CD4-positive, alpha-beta T cell (primary cell): ENCODE data around the gene CYTH3. TPM values are rescaled to one million over a fixed set of nuclear protein-coding genes. Genes with fewer than 3 reads are reported as not detected.
"Not testable (repeated sequence)": the region's sequence is repeated elsewhere in the genome, so short reads cannot be mapped to it uniquely, and the experiment has no call there.

Experiments used
- ATAC-seq: fragments of 200-7000 bp; cut with Tn5 transposase; one replicate; pipeline ENCODE4 v1.10.0; 2022; ENCODE audit warnings: mild to moderate bottlenecking; ENCODE audit not compliant: poor library complexity
- CTCF ChIA-PET: fragments of 350-600 bp; sonication (Branson Sonifier 250); formaldehyde crosslinking; loops from one replicate; lab custom pipeline; 2021; ENCODE audit warnings: antibody characterized with exemption, inconsistent platforms; lab: Charles Lee
- POLR2A ChIA-PET: fragments of 350-600 bp; sonication (Branson Sonifier 250); formaldehyde crosslinking; loops from one replicate; lab custom pipeline; 2021; ENCODE audit warnings: antibody characterized with exemption, inconsistent platforms; lab: Charles Lee
- DNase-seq, 14 experiments: peaks; one replicate each; pipeline ENCODE4 v3.0.0-alpha.2; 2013 to 2020; ENCODE audit warnings: mixed read lengths in 2 of 14
- H3K27ac ChIP-seq, 2 donors: one replicate each; pipeline versions ENCODE4 v1.5.1 to v1.7.0; 2013; ENCODE audit warnings: low read length in 2 of 2, low read depth in 1 of 2, mild to moderate bottlenecking in 1 of 2
- H3K27me3 ChIP-seq, 2 experiments: 1 replicate in 1 of 2; 2 replicates in 1 of 2; pipeline versions ENCODE4 v1.6.1 to v1.7.0; 2013; ENCODE audit warnings: low read length in 2 of 2, control low read depth in 1 of 2, mild to moderate bottlenecking in 1 of 2, moderate library complexity in 1 of 2; ENCODE audit not compliant: insufficient read depth in 2 of 2, control insufficient read depth in 1 of 2
- H3K36me3 ChIP-seq: one replicate; pipeline ENCODE4 v1.6.1; 2013; ENCODE audit warnings: low read length, control low read depth; ENCODE audit not compliant: insufficient read depth
- H3K4me1 ChIP-seq: one replicate; pipeline ENCODE4 v1.6.1; 2013; ENCODE audit warnings: low read length, control low read depth; ENCODE audit not compliant: insufficient read depth
- H3K4me3 ChIP-seq: one replicate; pipeline ENCODE4 v1.5.1; 2013; ENCODE audit warnings: mild to moderate bottlenecking, low read length, moderate library complexity
- H3K9me3 ChIP-seq, 2 experiments: 1 replicate in 1 of 2; 2 replicates in 1 of 2; pipeline versions ENCODE4 v1.6.1 to v1.7.0; 2013; ENCODE audit warnings: low read length in 2 of 2, mild to moderate bottlenecking in 2 of 2, control low read depth in 1 of 2, moderate library complexity in 1 of 2; ENCODE audit not compliant: control insufficient read depth in 1 of 2, insufficient read depth in 1 of 2
- H3K27ac Mint-ChIP-seq: one replicate; pipeline ENCODE4 v1.8.0; 2020; ENCODE audit warnings: mixed read lengths
- H3K27me3 Mint-ChIP-seq: one replicate; pipeline ENCODE4 v1.8.0; 2021; ENCODE audit warnings: mixed read lengths
- H3K36me3 Mint-ChIP-seq: one replicate; pipeline ENCODE4 v1.8.0; 2021; ENCODE audit warnings: low read depth, mixed read lengths
- H3K4me1 Mint-ChIP-seq: one replicate; pipeline ENCODE4 v1.8.0; 2021; ENCODE audit warnings: low read depth, mixed read lengths
- H3K4me3 Mint-ChIP-seq: one replicate; pipeline ENCODE4 v1.8.0; 2020; ENCODE audit warnings: mild to moderate bottlenecking, mixed read lengths
- H3K9me3 Mint-ChIP-seq: one replicate; pipeline ENCODE4 v1.8.0; 2020; ENCODE audit warnings: mixed read lengths
- CTCF ChIP-seq: fragments of 200-600 bp; IDR thresholded peaks from one replicate; pipeline ENCODE4 v1.8.0; 2022; ENCODE audit warnings: antibody characterized with exemption, mild to moderate bottlenecking
- intact Hi-C, 2 experiments: fragments of 100-400 bp; cut with DNase I in 1 of 2; cut with micrococcal nuclease in 1 of 2; formaldehyde crosslinking; loops; one replicate each; pipeline versions ENCODE4 v1.15.1 to v1.9.0; 2023 to 2025; cut with DNase I, micrococcal nuclease
- total RNA-seq, 174 experiments: library from RNA in 2 of 174; stranded (reverse) in 2 of 174; gene quantifications; one replicate each; pipeline ENCODE4 v1.2.3 and lab custom pipeline; 2021 to 2026

Gene CYTH3
- total RNA-seq, 2 experiments from 2014 or later, result 7.6 to 9.1 TPM

GRCh38 chr7:6223010-6223409 is 49.4 kb downstream of the CYTH3 start:
- DNase-seq, H3K36me3 ChIP-seq, CTCF ChIA-PET, POLR2A ChIA-PET, H3K27ac Mint-ChIP-seq, H3K27ac ChIP-seq, H3K9me3 ChIP-seq, H3K4me3 Mint-ChIP-seq, ATAC-seq, H3K27me3 ChIP-seq, H3K36me3 Mint-ChIP-seq, H3K4me3 ChIP-seq, H3K9me3 Mint-ChIP-seq, H3K27me3 Mint-ChIP-seq, H3K4me1 ChIP-seq: not testable (repeated sequence)
- peaks cover 16% of the 10 kb centered on the region for H3K4me1 Mint-ChIP-seq
- intact Hi-C loops, result loop anchor here in 1 of 2 experiments (10.0 kb wide), 1 partner anchor 52 kb away; the partner anchor contains the start of gene CYTH3

DNA sequence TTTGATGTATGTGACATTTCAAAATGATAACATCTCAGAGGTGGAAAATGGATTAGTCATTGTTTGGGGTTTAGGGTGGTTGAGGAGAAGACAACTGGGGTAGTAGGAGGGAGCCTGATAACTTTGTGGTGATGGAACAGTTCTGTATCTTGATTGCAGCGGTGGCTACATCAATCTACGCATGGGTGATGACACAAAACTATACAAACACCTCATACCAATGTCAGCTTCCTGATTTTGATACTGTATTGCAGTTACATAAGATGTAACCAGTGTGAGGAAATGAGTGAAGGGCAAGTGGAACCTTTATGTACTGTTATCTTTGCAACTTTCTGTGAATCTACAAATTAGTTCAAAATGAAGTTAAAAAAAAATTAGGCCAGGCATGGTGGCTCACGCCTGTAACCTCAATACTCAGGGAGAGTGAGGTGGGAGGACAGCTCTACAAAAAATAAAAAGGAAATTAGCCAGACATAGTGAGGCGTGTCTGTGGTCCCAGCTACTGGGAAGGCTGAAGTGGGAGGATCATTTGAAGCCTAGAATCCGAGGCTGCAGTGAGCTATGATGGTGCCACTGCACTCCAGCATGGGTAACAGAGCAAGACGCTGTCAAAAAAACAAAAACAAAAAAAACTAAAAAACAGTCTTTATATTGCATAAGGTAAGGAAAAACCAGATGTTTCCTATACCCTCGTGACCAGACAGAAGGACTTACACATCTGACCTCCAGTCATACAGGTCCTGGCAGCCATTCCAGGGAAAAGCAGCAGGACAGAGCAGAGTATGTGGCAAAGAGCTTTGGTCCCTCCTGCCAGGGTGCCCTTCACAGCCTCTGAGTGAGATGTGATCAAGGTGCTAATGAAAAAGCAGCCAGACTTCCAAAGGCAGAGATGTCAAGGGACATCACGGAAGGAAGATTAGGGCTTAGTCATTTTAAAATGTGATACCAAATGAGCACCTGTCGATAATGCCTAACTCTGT is 50.8 kb downstream of the CYTH3 start:
- Histone ChIP-seq H3K4me3 (no peak overlapping the region), H3K27ac (peak overlapping the region in 1 of 2 donors; percentile 13), H3K27me3 (no peaks in the 10 kb centered on the region), H3K9me3 (no peaks in the 10 kb centered on the region), H3K4me1 (peaks cover 9% of the 10 kb centered on the region), H3K36me3 (no peaks in the 10 kb centered on the region)
- H3K27me3 Mint-ChIP-seq, result no peaks in the 10 kb centered on the region
- H3K36me3 Mint-ChIP-seq, result no peaks in the 10 kb centered on the region
- TF ChIP-seq CTCF, result no peak
- H3K27ac Mint-ChIP-seq, result peak overlapping the region; percentile 84
- peaks cover 15% of the 10 kb centered on the region for H3K4me1 Mint-ChIP-seq
- H3K4me3 Mint-ChIP-seq, result peak overlapping the region; percentile 64
- no peaks in the 10 kb centered on the region for H3K9me3 Mint-ChIP-seq
- intact Hi-C loops, result loop anchor here in 1 of 2 experiments (10.0 kb wide), 1 partner anchor 53 kb away; the partner anchor contains the start of gene CYTH3
- ATAC-seq, result peak; percentile 91
- peak in 8 of 14 experiments; percentile 3 to 77 (median 30) for DNase-seq
- POLR2A ChIA-PET, result interaction anchor here (0.8 kb wide), 1 partner anchor 824 kb away, joined by 3 read pairs; no protein-coding TSS in a partner anchor
- CTCF ChIA-PET, result interaction anchor here (1.5 kb wide), 1 partner anchor 50 kb away, joined by 3 read pairs; no protein-coding TSS in a partner anchor

DNA sequence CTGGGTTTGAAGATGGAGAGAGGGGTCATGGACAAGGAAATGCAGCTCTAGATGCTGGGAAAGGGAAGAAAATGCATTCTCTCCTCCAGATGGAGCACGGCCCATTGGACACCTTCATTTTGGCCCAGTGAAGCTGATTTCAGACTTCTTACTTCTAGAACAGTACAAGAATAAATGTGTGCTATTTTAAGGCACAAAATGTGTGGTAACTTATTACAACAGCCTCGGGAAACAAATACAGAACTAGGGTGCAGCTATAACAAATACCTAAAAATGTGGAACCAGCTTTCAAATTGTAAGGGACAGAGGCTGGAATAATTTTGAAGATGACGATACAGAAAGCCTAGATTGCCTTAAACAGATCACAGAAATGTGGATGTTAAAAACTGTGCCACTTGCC is 54.1 kb downstream of the CYTH3 start:
- no peaks in the 10 kb centered on the region for H3K36me3 ChIP-seq
- H3K9me3 Mint-ChIP-seq, result no peaks in the 10 kb centered on the region
- peaks cover 0 to 4% of the 10 kb centered on the region in 2 experiments for H3K9me3 ChIP-seq
- H3K36me3 Mint-ChIP-seq, result no peaks in the 10 kb centered on the region
- DNase-seq, result no peak
- H3K27ac ChIP-seq, result no peak overlapping the region
- H3K4me3 Mint-ChIP-seq, result no peak overlapping the region
- no peak for ATAC-seq
- no peak overlapping the region for H3K27ac Mint-ChIP-seq
- CTCF ChIA-PET, result no interaction called here
- H3K27me3 ChIP-seq, result no peaks in the 10 kb centered on the region
- no peak overlapping the region for H3K4me3 ChIP-seq
- POLR2A ChIA-PET, result no interaction called here
- intact Hi-C loops, result no loop called here
- H3K4me1 Mint-ChIP-seq, result peaks cover 15% of the 10 kb centered on the region
- TF ChIP-seq CTCF, result no peak
- peaks cover 9% of the 10 kb centered on the region for H3K4me1 ChIP-seq
- no peaks in the 10 kb centered on the region for H3K27me3 Mint-ChIP-seq
